ENCODE results near the gene TBX1.
"Not testable (repeated sequence)": the region's sequence is repeated elsewhere in the genome, so short reads cannot be mapped to it uniquely, and the experiment has no call there.

The TBX1 gene

GRCh38 chr22:19763458-19764298 is 3.1 kb downstream of the TBX1 start:
- DNase-seq (ENCODE audit: low read depth in 1 of 2, low spot score in 1 of 2) = no peak

GRCh38 chr22:19764299-19764593 is 3.7 kb downstream of the TBX1 start:
- DNase-seq (ENCODE audit: low read depth in 1 of 2, low spot score in 1 of 2) = no peak

GRCh38 chr22:19764636-19765476 is 4.3 kb downstream of the TBX1 start:
- no peak for DNase-seq (ENCODE audit: low read depth in 1 of 2, low spot score in 1 of 2)

- DNase-seq (ENCODE audit: low read depth in 1 of 2, low spot score in 1 of 2) = no peak
Observed at GRCh38 chr22:19765477-19766239, 5.1 kb downstream of the TBX1 start.

GRCh38 chr22:19766240-19766510 is 5.6 kb downstream of the TBX1 start:
- DNase-seq (ENCODE audit: low read depth in 1 of 2, low spot score in 1 of 2) = no peak

- DNase-seq (ENCODE audit: low read depth in 1 of 2, low spot score in 1 of 2) = peak in 1 of 2 donors; percentile 28
Observed at GRCh38 chr22:19766511-19767426, 6.2 kb downstream of the TBX1 start.

GRCh38 chr22:19767427-19768341 is 7.1 kb downstream of the TBX1 start:
- DNase-seq (ENCODE audit: low read depth in 1 of 2, low spot score in 1 of 2) = no peak

GRCh38 chr22:19769393-19769715 is 8.8 kb downstream of the TBX1 start:
- DNase-seq (ENCODE audit: low read depth in 1 of 2, low spot score in 1 of 2) = no peak

GRCh38 chr22:19770349-19771220 is 10.0 kb downstream of the TBX1 start:
- DNase-seq (ENCODE audit: low read depth in 1 of 2, low spot score in 1 of 2) = no peak

- DNase-seq (ENCODE audit: low read depth in 1 of 2, low spot score in 1 of 2) = no peak
Observed at GRCh38 chr22:19772422-19772672, 11.8 kb downstream of the TBX1 start.

- DNase-seq (ENCODE audit: low read depth in 1 of 2, low spot score in 1 of 2) = no peak
Observed at GRCh38 chr22:19772673-19773469, 12.3 kb downstream of the TBX1 start.

GRCh38 chr22:19773470-19774040 is 13.0 kb downstream of the TBX1 start:
- no peak for DNase-seq (ENCODE audit: low read depth in 1 of 2, low spot score in 1 of 2)

GRCh38 chr22:19774628-19775027 is 14.1 kb downstream of the TBX1 start:
- no peak for DNase-seq (ENCODE audit: low read depth in 1 of 2, low spot score in 1 of 2)

- no peak for DNase-seq (ENCODE audit: low read depth in 1 of 2, low spot score in 1 of 2)
Observed at GRCh38 chr22:19775496-19776325, 15.1 kb downstream of the TBX1 start.

- no peak for DNase-seq (ENCODE audit: low read depth in 1 of 2, low spot score in 1 of 2)
Observed at GRCh38 chr22:19776433-19777031, 16.0 kb downstream of the TBX1 start.

- not testable (repeated sequence) for DNase-seq (ENCODE audit: low read depth in 1 of 2, low spot score in 1 of 2)
Observed at GRCh38 chr22:19777192-19777591, 16.6 kb downstream of the TBX1 start.

- no peak for DNase-seq (ENCODE audit: low read depth in 1 of 2, low spot score in 1 of 2)
Observed at GRCh38 chr22:19779011-19779421, 18.4 kb downstream of the TBX1 start.
